ENCODE data around the gene PNRC1.

GRCh38 chr6:89111933-89112332 lies 31.4 kb downstream of the PNRC1 start:
- no peak for TF ChIP-seq EZH2phosphoT487 (IDR thresholded peaks at IDR 0.05; ENCODE audit: borderline replicate concordance)
- no peak for TF ChIP-seq CTCF (conservative IDR thresholded peaks at IDR 0.05; ENCODE audit: low read length)
